ENCODE measurements around the gene POP4. TPM values are rescaled to one million over a fixed set of nuclear protein-coding genes. Genes with fewer than 3 reads are reported as not detected.
A peak's percentile ranks its signal among the peaks of the same experiment; 100 is the strongest.

The POP4 gene
- total and polyA plus RNA-seq, 2 of the 8 experiments (the other 6 are each of a cell fraction or from before 2014, with no cell fraction given), result 29.1 to 41.5 TPM

DNA sequence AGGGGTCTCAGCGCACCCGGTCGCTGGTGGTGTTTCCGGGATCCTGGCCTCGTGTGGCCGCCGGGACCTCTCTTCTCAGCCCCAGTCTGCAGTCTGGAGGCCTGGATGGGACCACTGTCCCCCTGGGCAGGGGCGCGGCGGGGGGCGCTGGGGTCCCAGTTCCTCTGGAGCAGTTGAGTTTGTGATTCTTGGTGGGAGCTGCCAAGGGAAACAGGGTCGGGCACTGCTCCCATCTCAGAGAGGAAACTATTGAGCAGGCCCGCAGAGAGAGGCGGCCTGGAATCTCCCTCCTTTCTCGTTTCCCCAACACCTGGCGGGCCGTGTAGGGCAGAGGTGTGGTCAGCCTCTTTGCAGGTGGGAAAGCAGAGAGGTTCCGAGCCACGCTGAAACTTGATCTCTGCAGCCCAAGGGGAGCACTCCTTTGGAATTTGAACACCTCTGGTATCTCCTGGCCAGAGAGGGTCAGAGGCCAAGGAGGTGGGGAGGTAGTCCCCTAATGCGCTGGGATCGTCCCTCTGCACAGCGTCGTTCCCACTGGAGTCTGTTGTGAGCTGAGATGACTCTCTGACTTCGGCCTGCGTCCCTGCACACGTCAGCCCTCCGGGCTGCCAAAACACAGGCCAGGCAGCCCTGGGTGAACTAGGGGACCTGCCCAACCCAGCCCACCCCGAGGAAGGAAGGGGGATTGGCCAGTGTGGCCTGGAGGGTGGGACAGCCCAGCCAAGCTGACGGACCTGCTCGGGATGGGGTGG lies 59.9 kb downstream of the POP4 start:
- Histone ChIP-seq H3K23ac (ENCODE audit: insufficient read length) (no peak overlapping the region), H3K79me2 (ENCODE audit: control insufficient read depth in 1 of 2, insufficient read depth in 2 of 2, low read length in 2 of 2) (peaks cover 0 to 23% of the 10 kb centered on the region in 2 experiments; a peak in 1 of 4 replicates), H4K5ac (ENCODE audit: insufficient read length, low read depth, low read length) (no peak overlapping the region), H2AK5ac (ENCODE audit: low read depth, low read length) (no peak overlapping the region), H2BK12ac (ENCODE audit: low read depth, low read length) (peak overlapping the region; percentile 75; the same call in 1 of the 2 replicates), H4K20me1 (replicated peaks in 1 of 2; ENCODE audit: control insufficient read depth in 1 of 2, insufficient read depth in 2 of 2, low read length in 2 of 2) (peaks cover 0 to 2% of the 10 kb centered on the region in 2 experiments), H3K9me3 (ENCODE audit: insufficient read depth in 2 of 2, low read depth in 1 of 2, low read length in 1 of 2) (no peaks in the 10 kb centered on the region), H2BK20ac (ENCODE audit: low read length) (no peak overlapping the region; the same call in 1 of the 2 replicates), H2BK15ac (ENCODE audit: low read length) (no peak overlapping the region), H3K18ac (ENCODE audit: extremely low read depth, low read length) (peak overlapping the region; percentile 55), H2BK120ac (replicated peaks; ENCODE audit: low read depth, low read length) (no peak overlapping the region), H3K4ac (replicated peaks; ENCODE audit: insufficient read length, low read depth, low read length) (no peak overlapping the region), H3K27me3 (replicated peaks in 1 of 4; ENCODE audit: control insufficient read depth in 3 of 4, extremely low read depth in 1 of 4, insufficient read depth in 3 of 4, low read length in 3 of 4) (peaks cover 0 to 10% (median 1%) of the 10 kb centered on the region in 4 experiments; a peak in 4 of 7 replicates), H4K8ac (ENCODE audit: extremely low read depth, insufficient read depth, low read length) (no peak overlapping the region), H3K4me2 (ENCODE audit: insufficient read depth in 1 of 2, low read depth in 2 of 2, low read length in 2 of 2) (peak overlapping the region; percentile 73 to 98), H2BK5ac (ENCODE audit: low read depth, low read length) (peak overlapping the region; percentile 85; the same call in 1 of the 2 replicates), H3K36me3 (ENCODE audit: control insufficient read depth in 2 of 4, insufficient read depth in 4 of 4, low read length in 3 of 4) (no peaks in the 10 kb centered on the region), H3K4me3 (ENCODE audit: extremely low read depth in 1 of 4, insufficient read depth in 2 of 4, low read depth in 3 of 4, low read length in 4 of 4) (peak overlapping the region; percentile 34 to 97 (median 74)), H3K27ac (ENCODE audit: low read depth, low read length) (no peak overlapping the region), H2AFZ (ENCODE audit: low read length) (0 out of 2 replicates have a peak overlapping the region, but pooled peaks have one; percentile 18), H3K56ac (replicated peaks; ENCODE audit: insufficient read length, low read depth, low read length) (peak overlapping the region; percentile 22), H3K14ac (ENCODE audit: insufficient read length) (no peak overlapping the region), H3K23me2 (ENCODE audit: low read depth, low read length) (peaks cover 13% of the 10 kb centered on the region), H3K79me1 (ENCODE audit: low read depth, low read length) (peaks cover 13% of the 10 kb centered on the region; the same call in 1 of the 2 replicates), H4K91ac (replicated peaks; ENCODE audit: insufficient read length, low read length) (peak overlapping the region; percentile 10), H3K4me1 (replicated peaks in 1 of 4; ENCODE audit: control insufficient read depth in 3 of 4, insufficient read depth in 4 of 4, low read length in 3 of 4) (peaks cover 0 to 21% (median 18%) of the 10 kb centered on the region in 4 experiments; a peak in 6 of 7 replicates), H3K9ac (replicated peaks in 1 of 4; ENCODE audit: extremely low read depth in 1 of 4, low read depth in 3 of 4, low read length in 3 of 4) (peak overlapping the region in 3 of 4 experiments; percentile 34 to 78 (median 54); a peak in 5 of 7 replicates)
- ChIA-PET CTCF (ENCODE audit: partially characterized antibody) (interaction anchor here (1.0 to 5.3 kb wide), 12 partner anchors 23 to 516 kb away, joined by 3 to 79 read pairs (median 4); partner anchors contain the start of gene POP4), POLR2A (ENCODE audit: partially characterized antibody) (interaction anchor here (0.6 to 3.0 kb wide), 7 partner anchors 11 to 60 kb away, joined by 3 to 13 read pairs (median 4); partner anchors contain the start of gene POP4)
- 4% methylated on average over 19 of the region's 30 CpGs; no CpG with 5 or more reads in 1 of the 2 experiments for WGBS, 2 experiments (ENCODE audit: extremely low coverage in 1 of 2, insufficient coverage in 1 of 2, insufficient read length in 1 of 2, insufficient replicate concordance in 2 of 2, low coverage in 1 of 2, low lambda C conversion rate in 2 of 2, missing lambda C conversion rate in 1 of 2)
- DNase-seq (ENCODE audit: low read depth in 1 of 2, low spot score in 2 of 2), result peak in 1 of 2 experiments; percentile 71
- FAIRE-seq, result peak; percentile 78
- TF ChIP-seq TEAD4 (IDR thresholded peaks at IDR 0.05; ENCODE audit: low read depth, low read length), result peak; percentile 41; the same call in 1 of the 2 replicates
- 0 out of 2 replicates have a peak, but pooled peaks have one; percentile 42 for TF ChIP-seq TCF12 (IDR thresholded peaks at IDR 0.05; ENCODE audit: low read depth, low read length)
- TF ChIP-seq EGR1 (IDR thresholded peaks at IDR 0.05; ENCODE audit: borderline replicate concordance, low read depth, low read length), result no peak
- TF ChIP-seq, protein P1, sequence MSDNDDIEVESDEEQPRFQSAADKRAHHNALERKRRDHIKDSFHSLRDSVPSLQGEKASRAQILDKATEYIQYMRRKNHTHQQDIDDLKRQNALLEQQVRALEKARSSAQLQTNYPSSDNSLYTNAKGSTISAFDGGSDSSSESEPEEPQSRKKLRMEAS (IDR thresholded peaks at IDR 0.05), result peak; percentile 33; the same call in 1 of the 2 replicates
- TF ChIP-seq TAF1 (IDR thresholded peaks at IDR 0.05; ENCODE audit: low read depth, low read length), result peak; percentile 54; the same call in 1 of the 2 replicates
- TF ChIP-seq, protein P2, sequence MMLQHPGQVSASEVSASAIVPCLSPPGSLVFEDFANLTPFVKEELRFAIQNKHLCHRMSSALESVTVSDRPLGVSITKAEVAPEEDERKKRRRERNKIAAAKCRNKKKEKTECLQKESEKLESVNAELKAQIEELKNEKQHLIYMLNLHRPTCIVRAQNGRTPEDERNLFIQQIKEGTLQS (IDR thresholded peaks at IDR 0.05; ENCODE audit: insufficient read depth, low read depth, low read length), result no peak
- TF ChIP-seq TBP (IDR thresholded peaks at IDR 0.05; ENCODE audit: low read depth, low read length), result no peak
- TF ChIP-seq SP1 (IDR thresholded peaks at IDR 0.05; ENCODE audit: low read depth, low read length), result no peak
- 0 out of 3 replicates have a peak, but pooled peaks of 1 of the 2 experiments have one; percentile 6 for TF ChIP-seq POLR2A (IDR thresholded peaks at IDR 0.05; ENCODE audit: control extremely low read depth in 1 of 2, low read depth in 2 of 2, low read length in 2 of 2)
- peak; percentile 36 for TF ChIP-seq CTBP2 (IDR thresholded peaks at IDR 0.05; ENCODE audit: borderline replicate concordance, insufficient read depth, insufficient read length, low read length)
